GM21360 (cell line): ENCODE results near the gene TGFBR2.

Experiments used
- ATAC-seq: cut with Tn5 transposase; IDR thresholded peaks from one replicate; pipeline ENCODE4 v1.9.1; 2021; ENCODE audit warnings: mild to moderate bottlenecking, moderate library complexity; ENCODE audit not compliant: unreplicated experiment

TGFBR2 gene

DNA sequence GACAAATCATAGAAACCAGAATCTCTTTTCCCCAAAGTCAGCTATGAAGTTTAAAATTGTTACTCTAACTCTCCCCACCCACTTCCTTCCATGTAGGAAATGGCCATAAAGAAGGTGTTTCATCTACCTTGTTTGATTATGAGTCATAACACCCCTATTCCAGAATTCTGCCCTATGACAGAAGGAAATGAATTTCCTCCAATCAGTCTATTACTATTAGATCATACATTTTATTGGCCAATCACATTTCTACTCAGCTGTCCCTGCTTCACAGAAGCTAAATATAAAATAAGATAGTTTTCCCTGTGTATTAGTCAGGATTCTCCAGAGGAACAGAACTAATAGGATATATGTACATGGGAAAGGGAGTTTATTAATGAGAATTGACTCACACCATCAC is 102.1 kb downstream of the TGFBR2 start:
- no peak for ATAC-seq

DNA sequence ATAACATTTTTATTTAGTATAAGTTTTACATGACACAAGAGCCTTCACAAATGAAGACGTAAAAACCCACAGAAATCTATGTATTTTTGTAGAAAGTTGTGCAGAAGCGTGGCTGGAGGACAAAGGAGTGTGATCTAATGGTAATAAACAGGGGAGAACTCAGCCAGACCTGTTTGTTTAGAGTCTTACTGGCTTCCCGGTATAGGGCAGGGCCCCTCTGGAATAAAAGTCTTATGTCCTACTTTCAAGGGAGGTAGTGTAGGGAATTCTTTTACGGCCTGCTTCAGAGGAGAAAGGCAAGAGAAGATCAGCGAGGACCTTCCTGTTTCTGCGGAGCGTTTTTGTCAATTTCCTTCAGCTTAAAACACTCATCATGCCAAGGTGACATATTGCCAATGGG is 103.6 kb downstream of the TGFBR2 start:
- no peak for ATAC-seq

DNA sequence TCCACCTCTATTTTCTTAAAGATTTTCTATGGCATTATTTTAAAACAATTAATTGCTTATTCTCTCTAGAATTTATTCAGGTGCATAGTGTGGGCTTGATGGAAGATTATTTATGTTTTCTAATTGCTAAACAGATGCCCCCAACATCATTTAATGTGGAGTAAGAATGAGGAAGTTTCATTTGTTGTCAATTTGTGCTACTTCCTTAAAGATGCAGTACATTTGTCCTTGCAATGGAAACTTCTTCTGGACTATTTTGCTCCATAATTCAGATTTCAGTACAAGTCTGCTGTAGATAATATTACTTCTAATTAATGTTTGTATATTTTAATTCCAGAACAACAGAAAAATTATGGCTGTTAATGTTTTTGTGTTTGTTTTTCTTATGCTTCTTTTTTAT is 104.8 kb downstream of the TGFBR2 start:
- no peak for ATAC-seq

DNA sequence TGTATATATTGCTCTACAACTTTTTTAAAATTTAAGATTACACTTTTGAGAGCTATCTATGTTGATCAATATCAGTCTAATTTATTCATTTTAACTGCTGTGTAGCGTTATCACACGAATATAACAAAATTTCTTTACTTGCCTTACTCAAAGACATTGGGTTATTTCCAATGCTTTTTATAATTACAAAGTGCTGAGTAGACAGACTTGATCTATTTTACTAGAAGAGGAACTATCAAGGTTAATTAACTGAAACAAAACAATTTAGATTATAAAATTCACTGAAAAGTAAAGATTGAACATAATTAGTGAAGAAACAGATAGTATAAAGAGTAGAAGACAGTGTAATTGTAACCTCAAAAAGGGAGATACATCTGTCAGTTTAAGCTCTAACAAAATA is 105.5 kb downstream of the TGFBR2 start:
- no peak for ATAC-seq

DNA sequence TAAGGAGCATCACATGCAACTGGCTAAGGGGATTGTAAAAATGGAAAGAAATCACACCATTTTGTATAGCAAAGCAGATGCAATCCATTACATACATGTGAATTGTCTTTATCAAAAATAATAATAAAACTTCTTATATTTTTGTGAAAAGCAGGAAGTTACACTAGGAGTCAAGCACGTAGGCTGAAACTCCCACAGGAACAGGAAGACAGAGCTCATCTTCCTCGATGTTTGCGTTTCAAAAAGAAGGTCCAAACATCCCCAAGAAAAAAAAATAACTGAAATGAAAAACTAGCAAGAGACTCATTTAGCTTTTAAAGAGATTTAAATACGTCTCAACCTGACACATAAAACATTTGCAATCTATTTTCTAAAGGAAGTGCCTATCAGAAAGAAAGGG is 106.6 kb downstream of the TGFBR2 start:
- ATAC-seq = no peak

DNA sequence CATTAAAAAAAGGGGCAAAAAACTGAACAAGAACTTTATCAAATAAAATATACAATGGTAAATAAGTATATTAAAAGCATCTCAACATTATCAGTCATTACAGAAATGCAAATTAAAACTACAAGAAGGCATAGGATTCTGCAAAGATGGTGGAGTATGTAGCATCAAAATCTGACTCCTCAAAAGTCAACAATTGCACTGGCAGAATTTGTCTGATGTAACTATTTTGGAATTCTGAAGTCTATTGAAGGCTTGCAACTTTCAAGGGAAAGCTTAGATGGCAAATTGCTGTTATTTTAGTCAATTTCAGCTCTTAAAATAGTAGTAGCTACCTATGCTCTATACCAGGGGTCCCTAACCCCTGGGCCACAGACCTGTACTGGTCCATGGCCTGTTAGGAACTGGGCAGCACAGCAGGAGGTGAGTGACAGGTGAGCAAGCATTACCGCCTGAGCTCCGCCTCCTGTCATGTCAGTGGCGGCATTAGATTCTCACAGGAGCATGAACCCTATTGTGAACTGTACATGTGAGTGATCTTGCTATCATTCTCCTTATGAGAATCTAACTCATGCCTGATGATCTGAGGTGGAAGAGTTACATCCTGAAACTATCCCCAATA is 107.6 kb downstream of the TGFBR2 start:
- no peak for ATAC-seq

DNA sequence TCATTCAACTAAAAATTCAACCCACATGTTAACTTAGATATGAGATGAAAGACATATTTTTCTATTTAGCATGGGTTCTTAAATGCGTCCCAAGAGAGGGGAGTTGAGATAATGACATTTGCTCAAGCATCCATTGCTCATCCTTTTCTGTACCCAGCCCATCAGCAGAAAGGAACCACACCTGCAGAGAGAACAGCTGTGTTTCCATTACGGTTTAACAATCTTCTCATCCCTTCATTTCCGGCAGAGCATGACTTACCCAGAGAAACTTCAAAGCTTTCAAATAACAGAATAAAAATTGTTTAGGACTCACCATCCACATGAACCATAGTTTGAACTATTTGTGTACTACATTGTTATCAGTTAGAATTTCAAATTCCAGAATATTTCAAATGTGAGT is 113.1 kb downstream of the TGFBR2 start:
- ATAC-seq = no peak

DNA sequence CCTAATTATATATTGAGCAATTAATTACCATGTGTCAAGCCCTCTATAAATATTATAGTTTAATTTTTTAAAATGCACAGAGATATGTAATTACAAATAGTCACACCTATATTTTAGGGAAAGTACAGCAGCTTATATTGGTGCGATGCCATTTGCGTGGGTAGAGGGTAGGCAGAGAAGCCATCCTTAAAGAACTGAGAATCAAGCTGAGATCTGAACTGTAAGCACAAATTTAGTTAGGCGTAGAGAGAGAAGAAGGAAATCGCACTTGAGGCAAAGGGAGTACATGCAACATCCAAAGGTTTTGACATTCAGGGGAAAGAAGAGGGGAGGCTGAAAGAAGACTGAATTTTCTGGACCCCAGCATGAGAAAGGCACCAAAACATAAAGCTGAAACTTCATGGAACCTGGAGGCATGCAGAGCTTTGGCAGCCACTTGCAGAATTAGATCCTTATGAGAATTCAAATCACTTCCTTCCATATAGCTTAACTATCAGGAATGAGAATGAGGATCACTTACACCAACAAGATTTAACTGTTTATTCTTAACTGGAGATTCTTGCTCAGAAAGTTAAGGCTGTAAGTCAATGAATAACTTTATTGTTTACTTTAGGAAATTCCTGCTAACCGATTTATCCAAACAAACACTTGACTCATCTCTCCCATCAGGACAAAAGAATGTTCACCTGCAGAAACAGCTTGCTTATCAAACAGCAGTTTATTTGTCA is 114.3 kb downstream of the TGFBR2 start:
- no peak for ATAC-seq

DNA sequence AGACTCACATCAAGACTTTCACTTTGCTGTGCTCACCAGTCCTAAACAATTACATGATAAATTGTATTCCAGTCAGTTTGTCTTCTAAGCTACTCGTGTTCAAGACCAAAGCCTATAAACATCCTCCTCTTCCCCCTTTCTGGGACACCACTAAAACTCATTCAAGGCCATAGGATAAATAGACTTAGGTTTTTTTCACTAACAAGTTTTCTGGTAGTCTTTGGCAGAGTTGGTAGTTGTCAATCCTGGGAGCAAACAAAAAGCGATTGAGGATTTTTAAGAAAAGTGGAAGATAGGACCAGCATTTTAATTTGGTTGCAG is 114.9 kb downstream of the TGFBR2 start:
- no peak for ATAC-seq

DNA sequence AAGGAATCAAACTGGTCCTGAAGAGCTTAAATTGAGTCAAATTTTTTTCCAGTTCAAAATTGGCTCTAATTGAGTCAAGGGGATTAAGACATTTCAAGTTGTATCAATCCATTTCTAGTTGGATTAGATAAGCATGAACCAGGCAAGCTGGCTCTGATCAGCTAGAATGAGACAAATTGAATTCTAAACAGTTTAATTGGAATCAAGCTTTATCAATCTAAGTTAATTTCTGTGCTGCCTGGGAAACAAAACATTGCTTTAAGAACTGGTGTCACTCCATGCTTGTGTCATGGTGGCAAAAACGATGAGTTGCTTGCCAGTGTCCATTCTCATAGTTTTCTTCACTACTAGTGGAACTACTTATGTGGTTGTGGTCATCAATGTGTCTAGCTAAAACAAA is 116.8 kb downstream of the TGFBR2 start:
- ATAC-seq = no peak

DNA sequence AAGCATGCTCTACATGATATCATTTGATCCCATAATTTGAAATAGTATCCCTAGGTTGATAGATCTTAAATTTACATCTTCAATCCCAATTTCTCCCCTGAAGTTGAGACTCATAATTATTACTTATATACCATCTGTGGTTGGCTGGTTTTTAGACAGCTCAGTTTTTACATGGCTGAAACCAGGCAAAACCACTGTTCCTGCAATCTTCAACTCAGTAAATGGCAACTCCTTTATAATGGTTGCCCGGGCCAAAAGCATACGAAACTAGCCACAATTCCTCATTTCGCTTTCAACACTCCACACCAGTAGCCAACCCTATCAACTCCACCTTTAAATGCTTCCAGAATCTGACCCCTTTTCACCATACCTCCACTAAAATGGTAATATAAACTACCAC is 118.5 kb downstream of the TGFBR2 start:
- no peak for ATAC-seq

DNA sequence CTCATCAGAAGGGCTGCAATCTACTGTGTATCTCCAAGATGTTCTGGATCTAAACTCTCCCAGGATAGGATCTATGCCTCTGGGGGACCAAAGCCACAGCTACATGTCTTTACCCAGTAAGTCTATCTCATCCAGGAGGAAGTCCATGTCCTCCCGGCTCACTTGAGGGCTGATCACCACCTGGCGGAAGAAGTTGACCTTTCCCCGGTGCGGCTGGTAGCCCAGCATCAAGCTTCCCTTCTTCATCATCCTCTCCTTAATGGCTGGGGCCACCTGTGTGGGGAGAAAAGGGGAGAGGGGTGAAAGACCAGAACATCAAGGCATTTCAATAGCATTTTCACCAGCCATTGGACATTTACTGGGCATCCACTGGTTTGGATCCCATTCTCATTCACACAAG is 121.7 kb downstream of the TGFBR2 start:
- no peak for ATAC-seq

DNA sequence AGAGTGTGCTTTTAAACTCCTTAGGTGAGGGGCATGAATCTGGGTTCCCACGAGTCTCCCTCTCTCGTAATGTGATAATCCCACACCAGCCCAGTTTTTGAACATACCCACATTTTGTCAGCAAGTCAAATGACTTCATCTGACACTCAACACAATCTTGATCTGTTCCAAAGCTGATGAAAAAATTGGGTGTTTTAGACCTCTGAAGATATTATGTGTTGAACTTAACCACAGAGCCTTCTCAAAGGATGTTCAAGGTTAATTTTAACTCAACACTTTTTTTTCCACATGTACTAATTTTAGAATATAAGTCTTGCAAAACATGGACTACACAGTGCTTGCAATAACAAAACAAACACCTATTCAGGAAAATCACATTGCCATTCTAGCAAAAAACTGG is 123.1 kb downstream of the TGFBR2 start:
- no peak for ATAC-seq

DNA sequence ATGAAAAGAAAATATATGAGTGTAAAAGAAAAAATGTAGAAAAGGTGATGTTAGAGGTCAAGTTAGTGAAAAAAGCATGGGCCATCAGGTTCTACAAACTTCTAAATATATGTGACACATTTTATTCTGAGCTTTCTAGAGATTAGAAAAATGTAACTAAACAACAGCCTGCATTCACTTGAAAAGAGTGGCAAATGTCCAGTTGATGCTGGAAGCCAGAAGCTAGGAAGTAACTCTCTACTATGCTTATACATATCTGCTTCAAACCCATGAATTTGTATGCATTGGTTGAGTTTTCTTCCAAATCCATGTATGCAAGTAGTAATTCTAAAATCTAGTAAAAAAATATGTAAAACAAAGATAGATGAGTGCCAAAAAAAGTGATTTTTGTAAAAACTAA is 123.5 kb downstream of the TGFBR2 start:
- ATAC-seq = no peak

DNA sequence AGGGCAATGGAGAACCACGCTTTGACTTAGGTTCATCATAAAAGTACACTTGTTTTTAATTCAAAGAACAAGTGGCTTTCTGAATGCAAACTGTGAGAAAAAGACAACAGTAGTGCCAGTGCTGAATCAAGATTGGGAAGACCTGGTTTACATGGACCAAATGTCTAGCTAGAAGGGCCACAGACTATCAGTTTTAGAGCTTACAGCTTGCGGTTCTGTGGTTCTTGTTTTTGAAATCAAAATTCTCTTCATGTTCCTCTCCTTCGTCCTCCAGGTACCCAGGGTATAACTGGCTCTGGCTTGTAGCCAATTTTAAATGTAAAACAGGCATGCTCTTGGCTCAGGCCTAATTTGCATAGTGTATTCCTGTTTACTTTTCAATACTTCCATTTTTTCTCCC is 124.6 kb downstream of the TGFBR2 start:
- no peak for ATAC-seq

DNA sequence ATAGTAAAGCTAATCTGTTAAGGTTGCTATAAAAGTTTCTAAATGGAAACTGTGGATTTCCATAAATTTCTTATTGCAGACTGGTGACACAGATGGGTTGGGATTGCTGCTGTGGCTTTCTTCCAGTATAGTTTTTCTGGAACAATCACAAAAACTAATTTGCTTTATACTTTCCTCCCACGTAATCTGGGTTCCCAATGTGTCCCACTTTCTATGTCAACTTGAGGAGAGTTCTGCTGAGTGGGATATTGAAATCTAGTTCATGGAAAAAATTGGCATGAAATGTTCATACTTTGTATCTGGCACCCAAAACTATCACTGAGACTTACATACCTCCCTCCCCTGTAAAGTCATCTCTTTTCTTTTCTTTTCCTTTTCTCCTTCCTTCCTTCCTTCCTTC is 126.8 kb downstream of the TGFBR2 start:
- no peak for ATAC-seq

DNA sequence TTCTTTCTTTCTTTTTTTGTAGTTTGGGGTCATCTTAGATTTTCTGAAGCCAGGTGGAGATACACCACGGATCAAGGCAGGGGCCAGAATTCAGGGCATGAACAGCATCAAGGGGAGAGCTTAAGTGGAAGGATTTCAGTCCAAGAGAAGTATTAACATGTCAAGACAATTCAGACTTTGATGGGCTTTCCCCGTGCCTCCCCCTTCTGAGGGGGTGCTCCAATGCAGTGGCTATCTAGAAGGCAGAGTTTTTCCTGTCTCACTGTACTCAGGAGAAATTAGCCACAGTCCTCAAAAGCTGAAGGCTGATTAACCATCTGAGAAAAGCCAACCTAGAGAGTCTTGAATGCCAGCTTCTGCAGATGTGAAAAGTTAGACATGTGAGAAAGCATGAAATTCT is 127.3 kb downstream of the TGFBR2 start:
- no peak for ATAC-seq

DNA sequence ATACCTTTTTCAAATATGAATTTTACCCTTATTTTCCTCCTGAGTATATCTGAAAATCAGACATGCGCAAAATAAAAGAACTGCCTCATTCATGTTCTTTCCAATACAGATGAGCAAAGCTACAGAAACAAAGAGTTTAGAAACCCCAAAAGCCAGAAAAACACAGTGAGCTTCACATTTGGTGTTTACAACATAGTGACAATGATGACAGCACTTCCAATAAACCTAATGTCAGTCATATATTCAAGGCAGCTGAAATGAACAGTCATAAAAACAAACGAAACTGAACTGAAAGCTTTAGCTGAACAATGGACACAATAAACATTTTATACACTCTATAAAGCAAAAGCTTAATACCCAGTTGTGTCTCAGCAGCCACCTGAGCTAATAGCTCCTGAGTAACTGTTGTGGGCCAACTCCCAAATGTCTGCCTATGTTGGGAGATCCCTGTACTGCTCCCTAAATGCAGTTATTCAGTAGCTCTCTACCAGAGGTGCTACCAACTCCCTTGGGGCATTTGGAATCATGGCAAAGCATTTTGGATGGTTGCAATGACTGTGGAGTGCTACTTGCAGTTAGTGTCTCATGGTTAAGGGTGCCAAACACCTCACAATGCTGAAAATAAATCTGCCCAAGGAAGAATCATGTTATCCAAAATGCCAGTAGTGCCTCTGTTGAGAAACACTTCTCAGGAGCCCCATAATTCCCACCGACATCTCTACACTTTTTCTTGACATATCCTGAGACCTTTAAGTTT is 131.5 kb downstream of the TGFBR2 start:
- ATAC-seq = no peak

DNA sequence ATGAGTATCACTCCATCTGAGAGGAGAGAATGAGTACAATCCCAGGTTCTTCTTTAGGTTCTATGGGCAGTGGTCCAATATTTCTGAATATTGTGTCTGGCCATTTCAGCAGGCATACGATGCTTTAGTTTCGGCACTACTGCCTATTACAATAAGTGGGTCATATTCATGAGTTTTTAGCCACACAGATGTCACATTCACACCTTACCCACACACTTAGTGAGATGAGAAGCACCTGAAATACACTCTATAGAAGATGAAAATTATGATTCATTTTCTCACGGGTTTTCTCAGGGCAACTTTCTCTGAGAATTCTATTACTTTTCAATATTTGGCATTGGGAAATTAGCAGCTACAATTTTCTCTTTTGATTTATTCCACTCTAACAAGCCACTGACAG is 132.2 kb downstream of the TGFBR2 start:
- ATAC-seq = no peak

DNA sequence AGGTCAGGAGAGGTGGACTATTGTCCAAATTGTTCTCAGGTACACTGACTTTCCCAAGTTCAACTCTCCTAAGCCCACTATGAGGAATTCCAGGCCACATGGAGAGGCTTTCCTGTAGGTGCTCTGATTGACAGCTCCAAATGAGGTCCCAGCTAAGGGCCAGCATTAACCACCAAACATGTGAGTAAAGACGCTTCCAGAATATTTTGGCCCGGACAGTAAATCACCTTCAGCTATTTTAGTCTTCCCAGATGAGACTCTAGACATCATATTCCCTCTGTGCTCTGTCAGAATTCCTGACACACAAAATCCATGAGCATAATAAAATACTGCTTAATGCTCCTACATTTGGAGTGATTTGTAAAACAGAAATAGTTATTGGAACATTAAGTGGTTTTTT is 135.5 kb downstream of the TGFBR2 start:
- ATAC-seq = no peak

DNA sequence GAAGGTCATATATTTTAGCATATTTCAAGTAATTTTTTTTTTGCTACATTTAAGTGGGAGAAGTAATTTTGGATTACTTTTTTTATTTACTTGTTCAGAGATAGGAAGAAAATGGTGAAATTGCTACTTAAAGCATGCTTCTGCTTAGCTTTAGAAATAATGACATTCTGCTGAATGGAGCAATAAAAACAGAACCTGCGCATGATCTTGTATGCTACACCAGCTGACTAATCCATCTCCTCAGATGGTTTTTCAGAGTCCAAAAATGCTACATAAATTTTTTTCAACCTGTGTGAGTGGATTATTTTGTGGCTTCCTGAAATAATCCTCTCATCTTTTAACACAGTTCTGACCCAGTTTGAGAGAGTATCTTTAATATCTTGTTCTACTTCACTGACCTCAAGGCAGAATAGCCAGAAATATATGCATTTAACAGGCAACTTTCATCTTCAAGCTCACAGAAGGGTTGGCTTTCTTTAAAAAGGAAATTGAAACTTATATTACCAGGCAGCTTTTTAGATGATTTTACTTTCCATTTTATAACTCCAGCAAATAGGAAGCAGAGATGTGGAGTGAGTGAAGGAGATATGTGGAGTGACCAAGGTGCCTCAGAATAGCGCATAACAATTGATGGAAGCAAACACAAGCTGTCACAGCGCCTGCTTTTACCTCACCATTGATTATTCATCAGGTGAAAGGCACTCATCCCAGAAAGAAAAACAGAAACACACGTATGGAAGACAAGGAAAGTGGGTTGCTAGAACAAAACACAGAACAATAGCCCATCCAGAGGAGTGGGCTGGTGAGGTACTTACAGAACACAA is 136.6 kb downstream of the TGFBR2 start:
- ATAC-seq = no peak
